DMS114 treated with DMSO at 0.1 percent for 48 hours (cell line): ENCODE measurements around the gene LRRFIP1.

Experiments
- DNase-seq: peaks from one replicate; lab custom pipeline; 2025; ENCODE audit not compliant: unreplicated experiment; lab: John Stamatoyannopoulos, UW

The LRRFIP1 gene

GRCh38 chr2:237823544-237823943 lies 196.2 kb downstream of the LRRFIP1 start:
- DNase-seq: no peak

- no peak for DNase-seq
These were observed 196.7 kb downstream of the LRRFIP1 start for GRCh38 chr2:237824085-237824484.

- DNase-seq: no peak
These were observed 200.1 kb downstream of the LRRFIP1 start for GRCh38 chr2:237827421-237827987.
